Type B pancreatic cell (in vitro differentiated cells): ENCODE results near the gene ATG4B. TPM values are rescaled to one million over a fixed set of nuclear protein-coding genes. Genes with fewer than 3 reads are reported as not detected.

ENCODE experiments used
- DNase-seq: peaks from one replicate; pipeline ENCODE4 v3.0.0; 2021; ENCODE audit warnings: mixed read lengths; ENCODE audit not compliant: unreplicated experiment; ENCODE audit errors: extremely low spot score
- H3K27ac Mint-ChIP-seq: 2 replicates; pipeline ENCODE4 v1.8.0; 2021; ENCODE audit warnings: mild to moderate bottlenecking, mixed read lengths
- H3K27me3 Mint-ChIP-seq: 2 replicates; pipeline ENCODE4 v1.8.0; 2021; ENCODE audit warnings: mixed read lengths
- H3K36me3 Mint-ChIP-seq: 2 replicates; pipeline ENCODE4 v1.8.0; 2021; ENCODE audit warnings: mixed read lengths
- H3K4me1 Mint-ChIP-seq: one replicate; pipeline ENCODE4 v1.8.0; 2021; ENCODE audit warnings: mixed read lengths; ENCODE audit not compliant: unreplicated experiment
- H3K4me3 Mint-ChIP-seq: 2 replicates; pipeline ENCODE4 v1.8.0; 2021; ENCODE audit warnings: mild to moderate bottlenecking, mixed read lengths
- H3K9me3 Mint-ChIP-seq: 2 replicates; pipeline ENCODE4 v1.8.0; 2021; ENCODE audit warnings: mixed read lengths
- total RNA-seq: library from RNA; stranded (reverse); gene quantifications from 2 replicates; pipeline ENCODE4 v1.2.1, GENCODE V29; 2021; ENCODE audit warnings: low replicate concordance
- TF ChIP-seq, protein P1 (sequence below): fragments of 200-600 bp; sonication (generic); conservative IDR thresholded peaks from 2 replicates; pipeline ENCODE4 v1.5.0; 2021; ENCODE audit warnings: antibody characterized with exemption, mild to moderate bottlenecking

ATG4B gene
- total RNA-seq, 1 donor from 2014 or later, result 112 TPM

DNA sequence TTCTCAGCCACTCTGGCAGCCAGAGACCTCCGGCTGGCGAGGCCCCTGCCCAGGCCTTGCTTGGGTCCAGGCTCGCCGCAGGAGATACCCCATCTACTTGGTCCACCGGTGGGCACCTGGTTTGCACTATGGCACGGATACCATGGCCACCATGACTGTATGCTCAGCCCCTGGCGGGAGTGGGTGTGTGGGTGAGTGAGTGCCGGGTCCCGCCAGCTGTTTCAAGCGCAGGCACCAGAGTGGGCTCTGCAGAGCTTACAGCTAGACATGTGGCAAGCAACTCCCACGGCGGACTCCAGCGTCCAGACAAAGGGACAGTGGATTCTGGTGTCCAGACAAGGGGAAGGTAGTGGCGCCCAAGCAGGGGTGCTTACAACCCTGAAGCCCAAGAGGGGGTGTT, 1.4 kb downstream of the ATG4B start:
- TF ChIP-seq, protein P1, sequence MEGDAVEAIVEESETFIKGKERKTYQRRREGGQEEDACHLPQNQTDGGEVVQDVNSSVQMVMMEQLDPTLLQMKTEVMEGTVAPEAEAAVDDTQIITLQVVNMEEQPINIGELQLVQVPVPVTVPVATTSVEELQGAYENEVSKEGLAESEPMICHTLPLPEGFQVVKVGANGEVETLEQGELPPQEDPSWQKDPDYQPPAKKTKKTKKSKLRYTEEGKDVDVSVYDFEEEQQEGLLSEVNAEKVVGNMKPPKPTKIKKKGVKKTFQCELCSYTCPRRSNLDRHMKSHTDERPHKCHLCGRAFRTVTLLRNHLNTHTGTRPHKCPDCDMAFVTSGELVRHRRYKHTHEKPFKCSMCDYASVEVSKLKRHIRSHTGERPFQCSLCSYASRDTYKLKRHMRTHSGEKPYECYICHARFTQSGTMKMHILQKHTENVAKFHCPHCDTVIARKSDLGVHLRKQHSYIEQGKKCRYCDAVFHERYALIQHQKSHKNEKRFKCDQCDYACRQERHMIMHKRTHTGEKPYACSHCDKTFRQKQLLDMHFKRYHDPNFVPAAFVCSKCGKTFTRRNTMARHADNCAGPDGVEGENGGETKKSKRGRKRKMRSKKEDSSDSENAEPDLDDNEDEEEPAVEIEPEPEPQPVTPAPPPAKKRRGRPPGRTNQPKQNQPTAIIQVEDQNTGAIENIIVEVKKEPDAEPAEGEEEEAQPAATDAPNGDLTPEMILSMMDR, result no peak
- peaks cover 13% of the 10 kb centered on the region for H3K36me3 Mint-ChIP-seq
- peak overlapping the region; percentile 95 for H3K27ac Mint-ChIP-seq
- peaks cover 37% of the 10 kb centered on the region for H3K4me1 Mint-ChIP-seq
- DNase-seq, result no peak
- no peaks in the 10 kb centered on the region for H3K27me3 Mint-ChIP-seq
- H3K4me3 Mint-ChIP-seq, result peak overlapping the region; percentile 95
- H3K9me3 Mint-ChIP-seq, result no peaks in the 10 kb centered on the region

DNA sequence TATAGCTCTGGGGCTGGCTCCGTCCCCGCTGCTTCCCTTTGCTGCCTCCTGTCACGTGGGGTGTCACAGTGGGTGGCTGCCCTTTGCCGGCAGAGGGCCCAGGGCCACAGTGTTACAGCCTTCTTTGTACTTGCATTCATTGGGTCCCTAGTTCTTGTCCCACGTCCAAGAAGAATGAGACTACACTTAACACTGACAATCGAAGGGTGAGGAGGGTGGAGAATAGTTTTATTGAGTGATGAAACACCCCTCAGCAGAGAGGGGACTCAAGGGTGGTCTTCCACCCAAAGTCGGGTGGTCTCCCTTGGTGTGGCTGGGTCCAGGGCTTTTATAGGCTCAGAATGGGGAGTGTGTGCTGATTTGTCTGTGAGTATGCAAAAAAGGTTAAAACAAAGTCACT, 1.9 kb downstream of the ATG4B start:
- Mint-ChIP-seq H3K36me3 (peaks cover 13% of the 10 kb centered on the region), H3K4me1 (peaks cover 37% of the 10 kb centered on the region), H3K27me3 (no peaks in the 10 kb centered on the region), H3K4me3 (peak overlapping the region; percentile 18), H3K9me3 (no peaks in the 10 kb centered on the region), H3K27ac (no peak overlapping the region)
- no peak for DNase-seq
- TF ChIP-seq, protein P1, result no peak

DNA sequence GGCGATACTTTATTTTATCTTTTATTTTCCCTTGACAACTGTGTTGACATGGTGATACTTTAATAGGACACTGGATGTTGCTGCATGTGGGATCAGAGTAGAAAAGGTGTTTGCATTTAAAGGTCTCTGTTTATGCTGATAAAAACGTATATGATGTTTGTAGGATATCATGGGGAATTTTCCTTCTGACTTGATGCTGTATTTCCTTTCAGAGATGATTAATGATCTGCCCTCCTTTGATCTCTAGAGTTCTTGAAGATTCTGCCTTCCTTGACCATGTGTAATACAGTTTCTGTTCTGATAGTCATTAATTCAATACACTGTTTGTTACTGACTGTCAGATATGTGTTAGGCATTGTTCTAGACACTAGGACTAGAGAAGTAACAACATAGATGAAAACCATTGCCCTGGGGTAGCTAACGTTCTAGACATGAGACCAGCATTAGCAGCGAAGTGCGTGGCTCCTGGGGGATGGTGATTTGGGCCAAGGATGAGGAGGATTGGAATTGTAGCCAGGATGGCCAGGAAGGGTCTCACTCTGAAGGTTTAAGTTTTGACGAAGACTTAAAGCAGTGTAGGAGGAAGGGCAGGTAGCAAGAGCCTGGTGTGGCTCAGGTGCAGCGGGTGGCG, 2.8 kb downstream of the ATG4B start:
- Mint-ChIP-seq H3K4me1 (peaks cover 37% of the 10 kb centered on the region), H3K9me3 (no peaks in the 10 kb centered on the region), H3K27me3 (no peaks in the 10 kb centered on the region), H3K27ac (no peak overlapping the region), H3K4me3 (peak overlapping the region; percentile 18), H3K36me3 (peaks cover 13% of the 10 kb centered on the region)
- TF ChIP-seq, protein P1, result no peak
- no peak for DNase-seq

DNA sequence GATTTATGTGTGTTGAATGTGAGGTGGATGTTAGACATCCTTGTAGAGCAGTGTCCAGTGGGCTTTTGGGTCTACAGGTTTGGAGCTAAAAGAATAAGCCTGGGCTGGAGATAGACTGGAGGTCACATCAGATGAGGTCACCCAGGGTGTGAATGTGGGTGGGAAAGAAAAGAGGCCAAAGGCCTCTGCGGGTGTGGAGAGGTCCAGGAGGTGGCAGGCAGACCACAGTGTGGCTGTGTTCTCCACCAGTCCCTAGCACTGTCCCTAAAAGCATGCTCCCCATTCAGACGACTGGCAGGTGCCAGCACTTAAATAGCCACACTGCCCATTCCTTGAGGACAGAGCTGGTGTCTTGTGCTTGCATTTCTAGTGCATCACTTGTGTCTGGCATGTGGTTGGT, 4.1 kb downstream of the ATG4B start:
- no peaks in the 10 kb centered on the region for H3K9me3 Mint-ChIP-seq
- no peak overlapping the region for H3K4me3 Mint-ChIP-seq
- H3K27ac Mint-ChIP-seq, result no peak overlapping the region
- H3K36me3 Mint-ChIP-seq, result peaks cover 13% of the 10 kb centered on the region
- TF ChIP-seq, protein P1, result no peak
- no peak for DNase-seq
- peaks cover 32% of the 10 kb centered on the region for H3K4me1 Mint-ChIP-seq
- no peaks in the 10 kb centered on the region for H3K27me3 Mint-ChIP-seq

DNA sequence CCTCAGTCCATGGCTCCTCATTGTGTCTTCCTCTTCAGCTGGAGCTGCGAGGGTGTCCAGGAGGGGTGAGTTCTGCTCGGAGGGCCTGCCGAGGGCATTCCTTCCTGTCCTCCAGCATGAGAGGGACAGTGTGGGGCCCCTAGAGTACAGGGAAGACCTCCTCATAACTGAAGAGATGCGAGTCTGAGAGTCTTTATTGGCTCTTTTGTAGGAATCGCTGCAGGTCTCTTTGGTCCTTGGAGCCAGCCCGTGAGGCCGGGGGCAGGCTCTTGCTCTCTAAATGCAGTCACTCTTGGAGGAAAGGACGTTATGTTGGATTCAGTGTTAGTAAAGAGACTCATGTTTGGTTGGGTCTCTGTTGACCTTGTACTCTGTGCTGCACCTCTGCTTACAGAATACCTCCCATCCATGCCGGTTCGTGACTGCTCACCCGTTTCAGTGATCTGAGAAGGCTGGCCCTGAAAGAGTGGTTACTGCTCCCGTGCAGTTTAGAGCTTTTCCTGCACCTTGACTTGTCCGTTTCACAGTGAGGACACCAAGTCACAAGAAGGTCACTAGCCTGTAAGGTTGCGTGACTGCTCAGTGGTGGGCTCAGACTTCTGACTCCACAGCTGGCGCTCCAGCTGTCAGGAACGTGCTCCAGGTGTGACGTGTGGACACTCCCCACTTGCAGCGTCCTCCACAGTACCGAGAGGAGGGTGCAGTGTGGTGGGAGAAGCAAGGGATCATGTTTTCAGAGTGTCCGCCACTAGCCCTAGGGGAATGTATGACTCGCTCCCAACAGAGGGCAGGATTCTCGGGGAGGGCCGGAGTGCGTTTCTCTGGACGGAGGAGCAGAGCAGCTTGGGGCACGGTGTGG, 7.8 kb downstream of the ATG4B start:
- no peaks in the 10 kb centered on the region for H3K9me3 Mint-ChIP-seq
- no peaks in the 10 kb centered on the region for H3K27me3 Mint-ChIP-seq
- H3K27ac Mint-ChIP-seq, result no peak overlapping the region
- no peak overlapping the region for H3K4me3 Mint-ChIP-seq
- H3K36me3 Mint-ChIP-seq, result peaks cover 3% of the 10 kb centered on the region
- no peak for DNase-seq
- H3K4me1 Mint-ChIP-seq, result peaks cover 16% of the 10 kb centered on the region
- TF ChIP-seq, protein P1, result no peak
